ENCODE measurements around the gene OR52B6.

GRCh38 chr11:5592615-5593014 is 11.9 kb downstream of the OR52B6 start:
- no peak for TF ChIP-seq POLR2A (IDR thresholded peaks at IDR 0.05)
- TF ChIP-seq, protein P1, sequence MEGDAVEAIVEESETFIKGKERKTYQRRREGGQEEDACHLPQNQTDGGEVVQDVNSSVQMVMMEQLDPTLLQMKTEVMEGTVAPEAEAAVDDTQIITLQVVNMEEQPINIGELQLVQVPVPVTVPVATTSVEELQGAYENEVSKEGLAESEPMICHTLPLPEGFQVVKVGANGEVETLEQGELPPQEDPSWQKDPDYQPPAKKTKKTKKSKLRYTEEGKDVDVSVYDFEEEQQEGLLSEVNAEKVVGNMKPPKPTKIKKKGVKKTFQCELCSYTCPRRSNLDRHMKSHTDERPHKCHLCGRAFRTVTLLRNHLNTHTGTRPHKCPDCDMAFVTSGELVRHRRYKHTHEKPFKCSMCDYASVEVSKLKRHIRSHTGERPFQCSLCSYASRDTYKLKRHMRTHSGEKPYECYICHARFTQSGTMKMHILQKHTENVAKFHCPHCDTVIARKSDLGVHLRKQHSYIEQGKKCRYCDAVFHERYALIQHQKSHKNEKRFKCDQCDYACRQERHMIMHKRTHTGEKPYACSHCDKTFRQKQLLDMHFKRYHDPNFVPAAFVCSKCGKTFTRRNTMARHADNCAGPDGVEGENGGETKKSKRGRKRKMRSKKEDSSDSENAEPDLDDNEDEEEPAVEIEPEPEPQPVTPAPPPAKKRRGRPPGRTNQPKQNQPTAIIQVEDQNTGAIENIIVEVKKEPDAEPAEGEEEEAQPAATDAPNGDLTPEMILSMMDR (IDR thresholded peaks at IDR 0.05) = no peak

All from heart left ventricle (tissue), 13 donors.